PFSK-1 (cell line): Measurements from ENCODE around the gene POLR3E.

ENCODE experiments used
- FOXP2 ChIP-seq: optimal IDR thresholded peaks from 2 replicates; pipeline ENCODE3; 2011; ENCODE audit warnings: borderline replicate concordance, control low read depth, inconsistent platforms; ENCODE audit not compliant: insufficient read depth; ENCODE audit errors: extremely low read length, extremely low read depth
- POLR2AphosphoS5 ChIP-seq: IDR thresholded peaks from 2 replicates; pipeline ENCODE4 v1.6.1; 2012; ENCODE audit warnings: low read depth, mild to moderate bottlenecking, control low read depth, low read length, moderate library complexity
- SIN3A ChIP-seq: IDR thresholded peaks from 2 replicates; pipeline ENCODE4 v1.6.1; 2012; ENCODE audit warnings: mild to moderate bottlenecking, low read length, moderate library complexity, borderline replicate concordance; ENCODE audit not compliant: insufficient read depth
- TAF1 ChIP-seq: IDR thresholded peaks from 2 replicates; pipeline ENCODE4 v1.6.1; 2012; ENCODE audit warnings: low read length, control low read depth, borderline replicate concordance; ENCODE audit not compliant: insufficient read depth
- TF ChIP-seq, protein P1 (sequence below), 2 experiments: IDR thresholded peaks; 2 replicates each; pipeline versions ENCODE4 v1.6.1 to v1.8.0; 2011 to 2012; ENCODE audit warnings: low read depth in 2 of 2, low read length in 2 of 2, control low read depth in 1 of 2, inconsistent platforms in 1 of 2, mild to moderate bottlenecking in 1 of 2, moderate library complexity in 1 of 2; ENCODE audit not compliant: insufficient read depth in 1 of 2

DNA sequence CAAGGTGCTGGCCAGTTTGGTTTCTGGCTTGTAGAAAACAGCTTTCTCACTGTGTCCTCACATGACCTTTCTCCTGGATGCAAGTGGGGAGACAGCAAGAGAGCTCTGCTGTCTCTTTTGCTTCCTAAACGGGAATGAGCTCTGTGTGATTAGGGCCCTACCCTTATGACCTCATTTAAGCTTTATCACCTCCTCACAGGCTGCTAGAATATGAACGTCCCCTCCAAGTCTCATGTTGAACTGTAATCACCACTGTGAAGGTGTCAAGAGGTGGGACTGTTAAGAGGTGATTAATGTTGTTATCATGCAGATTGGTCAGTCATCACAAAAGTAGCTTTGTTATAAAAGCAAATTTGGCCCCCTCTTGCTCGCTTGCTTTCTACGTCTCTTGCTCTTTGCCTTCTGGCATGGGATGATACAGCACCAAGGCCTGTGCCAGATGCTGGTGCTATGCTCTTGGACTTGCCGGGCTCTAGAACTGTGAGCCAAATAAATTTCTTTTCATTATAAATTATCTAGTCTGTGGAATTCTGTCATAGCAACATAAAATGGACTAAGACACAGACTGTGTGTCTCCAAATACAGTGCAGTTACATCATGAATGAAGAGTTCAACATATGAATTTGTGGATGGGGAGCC lies 14.8 kb upstream of the POLR3E start:
- no peak for TF ChIP-seq POLR2AphosphoS5
- TF ChIP-seq, protein P1, sequence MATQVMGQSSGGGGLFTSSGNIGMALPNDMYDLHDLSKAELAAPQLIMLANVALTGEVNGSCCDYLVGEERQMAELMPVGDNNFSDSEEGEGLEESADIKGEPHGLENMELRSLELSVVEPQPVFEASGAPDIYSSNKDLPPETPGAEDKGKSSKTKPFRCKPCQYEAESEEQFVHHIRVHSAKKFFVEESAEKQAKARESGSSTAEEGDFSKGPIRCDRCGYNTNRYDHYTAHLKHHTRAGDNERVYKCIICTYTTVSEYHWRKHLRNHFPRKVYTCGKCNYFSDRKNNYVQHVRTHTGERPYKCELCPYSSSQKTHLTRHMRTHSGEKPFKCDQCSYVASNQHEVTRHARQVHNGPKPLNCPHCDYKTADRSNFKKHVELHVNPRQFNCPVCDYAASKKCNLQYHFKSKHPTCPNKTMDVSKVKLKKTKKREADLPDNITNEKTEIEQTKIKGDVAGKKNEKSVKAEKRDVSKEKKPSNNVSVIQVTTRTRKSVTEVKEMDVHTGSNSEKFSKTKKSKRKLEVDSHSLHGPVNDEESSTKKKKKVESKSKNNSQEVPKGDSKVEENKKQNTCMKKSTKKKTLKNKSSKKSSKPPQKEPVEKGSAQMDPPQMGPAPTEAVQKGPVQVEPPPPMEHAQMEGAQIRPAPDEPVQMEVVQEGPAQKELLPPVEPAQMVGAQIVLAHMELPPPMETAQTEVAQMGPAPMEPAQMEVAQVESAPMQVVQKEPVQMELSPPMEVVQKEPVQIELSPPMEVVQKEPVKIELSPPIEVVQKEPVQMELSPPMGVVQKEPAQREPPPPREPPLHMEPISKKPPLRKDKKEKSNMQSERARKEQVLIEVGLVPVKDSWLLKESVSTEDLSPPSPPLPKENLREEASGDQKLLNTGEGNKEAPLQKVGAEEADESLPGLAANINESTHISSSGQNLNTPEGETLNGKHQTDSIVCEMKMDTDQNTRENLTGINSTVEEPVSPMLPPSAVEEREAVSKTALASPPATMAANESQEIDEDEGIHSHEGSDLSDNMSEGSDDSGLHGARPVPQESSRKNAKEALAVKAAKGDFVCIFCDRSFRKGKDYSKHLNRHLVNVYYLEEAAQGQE (IDR thresholded peaks at IDR 0.05; ENCODE audit: insufficient read depth in 1 of 2, low read depth in 2 of 2, low read length in 2 of 2), result no peak
- TF ChIP-seq SIN3A, result no peak
- TF ChIP-seq TAF1, result no peak
- TF ChIP-seq FOXP2, result no peak
